OCI-LY3 (cell line): ENCODE results near the gene LMTK2.

Source experiments
- H2AFZ ChIP-seq: fragments of 200-600, 300-600 bp; shearing (Covaris generic); 2 replicates; pipeline ENCODE4 v1.6.0; 2014; ENCODE audit warnings: antibody characterized with exemption, low read depth, low read length
- H3K27ac ChIP-seq: fragments of 200-600, 300-600 bp; sonication (generic); 2 replicates; pipeline ENCODE4 v1.5.1; 2014; ENCODE audit warnings: mild to moderate bottlenecking, low read length, moderate library complexity, mixed read lengths
- H3K27me3 ChIP-seq: fragments of 200-600, 300-600 bp; sonication (generic); 2 replicates; pipeline ENCODE4 v1.6.1; 2014; ENCODE audit warnings: low read depth, low read length, mixed read lengths
- H3K36me3 ChIP-seq: fragments of 200-600, 300-600 bp; sonication (generic); replicated peaks from 2 replicates; pipeline ENCODE3; 2014; ENCODE audit warnings: low read depth, low read length, mixed read lengths
- H3K4me1 ChIP-seq: fragments of 300-600, 200-600 bp; sonication (generic); 2 replicates; pipeline ENCODE4 v1.6.1; 2014; ENCODE audit warnings: low read length, mixed read lengths
- H3K4me2 ChIP-seq: fragments of 200-600, 300-600 bp; sonication (generic); 2 replicates; pipeline ENCODE4 v1.6.1; 2014; ENCODE audit warnings: low read length, mixed read lengths
- H3K4me3 ChIP-seq: fragments of 300-600, 200-600 bp; sonication (generic); 2 replicates; pipeline ENCODE4 v1.5.1; 2014; ENCODE audit warnings: antibody characterized with exemption, mild to moderate bottlenecking, low read length, moderate library complexity
- H3K79me2 ChIP-seq: fragments of 300-600, 200-600 bp; shearing (Covaris generic); 2 replicates; pipeline ENCODE4 v1.6.1; 2014; ENCODE audit warnings: mild to moderate bottlenecking, low read length, mixed read lengths
- H3K9ac ChIP-seq: fragments of 300-600, 200-600 bp; shearing (Covaris generic); 2 replicates; pipeline ENCODE4 v1.6.0; 2014; ENCODE audit warnings: mild to moderate bottlenecking, low read length, moderate library complexity
- H3K9me3 ChIP-seq: fragments of 200-600, 300-600 bp; shearing (Covaris generic); 2 replicates; pipeline ENCODE4 v1.6.1; 2014; ENCODE audit warnings: low read length, mixed read lengths; ENCODE audit not compliant: insufficient read depth
- H4K20me1 ChIP-seq: fragments of 200-600, 300-600 bp; sonication (generic); 2 replicates; pipeline ENCODE4 v1.6.1; 2016; ENCODE audit warnings: low read length, mixed read lengths; ENCODE audit not compliant: insufficient read depth
- CTCF ChIP-seq: fragments of 200-600, 300-600 bp; sonication (generic); IDR thresholded peaks from 2 replicates; pipeline ENCODE4 v1.5.1; 2014; ENCODE audit warnings: antibody characterized with exemption, low read length, low read depth
- EZH2phosphoT487 ChIP-seq: fragments of 200-600 bp; shearing (Covaris generic); IDR thresholded peaks from 2 replicates; pipeline ENCODE4 v1.6.1; 2018; ENCODE audit warnings: antibody characterized with exemption, mixed run types, low read depth

The LMTK2 gene

GRCh38 chr7:98233219-98234070, 126.8 kb downstream of the LMTK2 start:
- no peak overlapping the region for H2AFZ ChIP-seq
- H3K27ac ChIP-seq, result no peak overlapping the region
- TF ChIP-seq EZH2phosphoT487 (no peak), CTCF (no peak)
- H3K36me3 ChIP-seq, result no peaks in the 10 kb centered on the region
- H3K4me2 ChIP-seq, result no peak overlapping the region
- H3K4me1 ChIP-seq, result no peaks in the 10 kb centered on the region
- H3K9ac ChIP-seq, result no peak overlapping the region
- no peaks in the 10 kb centered on the region for H4K20me1 ChIP-seq
- H3K9me3 ChIP-seq, result no peaks in the 10 kb centered on the region
- H3K79me2 ChIP-seq, result no peaks in the 10 kb centered on the region
- no peak overlapping the region for H3K4me3 ChIP-seq
- H3K27me3 ChIP-seq, result no peaks in the 10 kb centered on the region

GRCh38 chr7:98234429-98235147, 127.9 kb downstream of the LMTK2 start:
- H3K27me3 ChIP-seq, result no peaks in the 10 kb centered on the region
- H3K4me3 ChIP-seq, result no peak overlapping the region
- H3K4me1 ChIP-seq, result no peaks in the 10 kb centered on the region
- no peaks in the 10 kb centered on the region for H3K36me3 ChIP-seq
- H3K9me3 ChIP-seq, result no peaks in the 10 kb centered on the region
- H3K9ac ChIP-seq, result no peak overlapping the region
- no peak overlapping the region for H2AFZ ChIP-seq
- H3K79me2 ChIP-seq, result no peaks in the 10 kb centered on the region
- no peak overlapping the region for H3K4me2 ChIP-seq
- H3K27ac ChIP-seq, result no peak overlapping the region
- no peak for TF ChIP-seq CTCF
- no peak for TF ChIP-seq EZH2phosphoT487
- no peaks in the 10 kb centered on the region for H4K20me1 ChIP-seq

GRCh38 chr7:98235901-98236300, 129.2 kb downstream of the LMTK2 start:
- H3K36me3 ChIP-seq, result no peaks in the 10 kb centered on the region
- no peaks in the 10 kb centered on the region for H3K9me3 ChIP-seq
- no peak overlapping the region for H3K4me3 ChIP-seq
- TF ChIP-seq EZH2phosphoT487 (no peak), CTCF (no peak)
- H3K27ac ChIP-seq, result no peak overlapping the region
- no peaks in the 10 kb centered on the region for H3K4me1 ChIP-seq
- no peaks in the 10 kb centered on the region for H3K79me2 ChIP-seq
- no peak overlapping the region for H3K9ac ChIP-seq
- H3K27me3 ChIP-seq, result no peaks in the 10 kb centered on the region
- H4K20me1 ChIP-seq, result no peaks in the 10 kb centered on the region
- no peak overlapping the region for H3K4me2 ChIP-seq
- no peak overlapping the region for H2AFZ ChIP-seq
